Fibroblast of villous mesenchyme (primary cell): ENCODE data around the gene MRPL49. TPM values are rescaled to one million over a fixed set of nuclear protein-coding genes. Genes with fewer than 3 reads are reported as not detected.
"Not testable (repeated sequence)": the region's sequence is repeated elsewhere in the genome, so short reads cannot be mapped to it uniquely, and the experiment has no call there.

ENCODE experiments used
- DNase-seq: peaks from one replicate; pipeline ENCODE4 v3.0.0-alpha.2; 2010; ENCODE audit warnings: low read depth
- H3K4me3 ChIP-seq: 2 replicates; pipeline ENCODE4 v1.5.1; 2011; ENCODE audit warnings: low read depth, mild to moderate bottlenecking, low read length
- total RNA-seq: library from RNA; depleted of rRNA; stranded (reverse); fragments of >200 nt; gene quantifications from 2 replicates; pipeline ENCODE4 v1.2.3, GENCODE V29; 2012
- TF ChIP-seq, protein P1 (sequence below): IDR thresholded peaks from 2 replicates; pipeline ENCODE4 v1.5.1; 2012; ENCODE audit warnings: low read depth, mild to moderate bottlenecking, low read length; ENCODE audit not compliant: insufficient read depth

Gene MRPL49
- total RNA-seq, 1 donor: 54.4 TPM

DNA sequence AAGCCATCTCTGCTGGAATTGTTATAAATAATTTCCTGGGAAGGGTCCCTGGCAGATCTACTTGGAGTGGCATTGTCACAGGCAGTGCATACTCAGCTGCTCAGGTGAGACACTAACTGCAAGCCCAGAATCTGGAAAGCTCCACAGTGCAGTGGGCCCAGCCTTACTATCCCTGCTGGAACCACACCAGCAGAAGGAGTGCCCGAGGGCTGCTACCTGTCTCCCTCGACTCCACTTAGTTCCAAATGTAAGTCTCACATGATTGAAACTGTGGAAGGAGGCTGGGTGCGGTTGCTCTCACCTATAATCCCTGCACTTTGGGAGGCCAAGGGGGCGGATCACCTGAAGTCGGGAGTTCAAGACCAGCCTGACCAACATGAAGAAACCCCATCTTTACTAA, 26.5 kb downstream of the MRPL49 start:
- TF ChIP-seq, protein P1, sequence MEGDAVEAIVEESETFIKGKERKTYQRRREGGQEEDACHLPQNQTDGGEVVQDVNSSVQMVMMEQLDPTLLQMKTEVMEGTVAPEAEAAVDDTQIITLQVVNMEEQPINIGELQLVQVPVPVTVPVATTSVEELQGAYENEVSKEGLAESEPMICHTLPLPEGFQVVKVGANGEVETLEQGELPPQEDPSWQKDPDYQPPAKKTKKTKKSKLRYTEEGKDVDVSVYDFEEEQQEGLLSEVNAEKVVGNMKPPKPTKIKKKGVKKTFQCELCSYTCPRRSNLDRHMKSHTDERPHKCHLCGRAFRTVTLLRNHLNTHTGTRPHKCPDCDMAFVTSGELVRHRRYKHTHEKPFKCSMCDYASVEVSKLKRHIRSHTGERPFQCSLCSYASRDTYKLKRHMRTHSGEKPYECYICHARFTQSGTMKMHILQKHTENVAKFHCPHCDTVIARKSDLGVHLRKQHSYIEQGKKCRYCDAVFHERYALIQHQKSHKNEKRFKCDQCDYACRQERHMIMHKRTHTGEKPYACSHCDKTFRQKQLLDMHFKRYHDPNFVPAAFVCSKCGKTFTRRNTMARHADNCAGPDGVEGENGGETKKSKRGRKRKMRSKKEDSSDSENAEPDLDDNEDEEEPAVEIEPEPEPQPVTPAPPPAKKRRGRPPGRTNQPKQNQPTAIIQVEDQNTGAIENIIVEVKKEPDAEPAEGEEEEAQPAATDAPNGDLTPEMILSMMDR: no peak
- no peak overlapping the region for H3K4me3 ChIP-seq
- no peak for DNase-seq

- not testable (repeated sequence) for H3K4me3 ChIP-seq, DNase-seq
Observed at GRCh38 chr11:65150131-65150508, 28.0 kb downstream of the MRPL49 start.

GRCh38 chr11:65150509-65151299, 28.6 kb downstream of the MRPL49 start:
- no peak overlapping the region for H3K4me3 ChIP-seq
- TF ChIP-seq, protein P1: no peak
- DNase-seq: peak; percentile 76

GRCh38 chr11:65151331-65151899, 29.3 kb downstream of the MRPL49 start:
- TF ChIP-seq, protein P1: no peak
- no peak for DNase-seq
- H3K4me3 ChIP-seq: no peak overlapping the region

DNA sequence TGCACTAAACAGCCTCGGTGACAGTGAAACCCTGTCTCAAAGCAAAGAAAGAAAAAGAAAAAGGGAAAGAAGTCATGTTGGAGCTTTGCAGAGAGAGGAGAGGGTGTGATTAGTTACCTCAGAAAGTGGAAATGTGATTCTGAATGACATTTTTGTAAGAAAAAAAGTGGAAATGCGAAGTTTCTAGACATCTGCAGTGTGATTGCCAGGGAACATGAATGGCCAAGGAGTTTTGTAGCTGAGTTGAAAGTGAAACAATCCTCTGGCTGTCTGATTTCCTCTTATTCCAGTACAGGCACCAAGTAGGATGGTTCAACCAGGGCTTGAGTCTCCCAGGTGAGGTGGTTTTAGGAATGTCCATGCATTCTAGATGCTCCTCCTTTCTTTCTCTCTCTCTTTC, 30.0 kb downstream of the MRPL49 start:
- no peak for DNase-seq
- H3K4me3 ChIP-seq: no peak overlapping the region
- TF ChIP-seq, protein P1: no peak

DNA sequence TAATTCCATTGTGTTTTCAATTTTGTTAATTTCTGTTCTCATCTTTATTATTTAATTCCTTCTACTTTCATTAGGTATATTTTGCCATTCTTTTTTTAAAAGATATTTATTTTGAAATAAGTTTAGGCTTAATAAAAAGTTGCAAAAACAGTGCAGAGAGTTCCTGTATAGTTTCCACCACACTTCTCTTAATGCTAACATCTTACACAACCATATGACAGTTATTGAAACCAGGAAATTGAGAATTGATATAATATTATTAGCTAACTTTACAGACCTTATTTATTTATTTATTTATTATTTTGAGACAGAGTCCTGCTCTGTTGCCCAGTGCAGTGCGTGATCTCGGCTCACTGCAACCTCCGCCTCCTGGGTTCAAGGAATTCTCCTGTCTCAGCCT, 34.1 kb downstream of the MRPL49 start:
- no peak for DNase-seq
- TF ChIP-seq, protein P1: no peak
- no peak overlapping the region for H3K4me3 ChIP-seq

- TF ChIP-seq, protein P1: no peak
- no peak overlapping the region for H3K4me3 ChIP-seq
- no peak for DNase-seq
Observed at GRCh38 chr11:65156926-65157325, 34.8 kb downstream of the MRPL49 start.
